Inflammatory macrophage treated with lipopolysaccharide for 4 hours (primary cell): Measurements from ENCODE around the gene AUTS2.
"Not testable (repeated sequence)": the region's sequence is repeated elsewhere in the genome, so short reads cannot be mapped to it uniquely, and the experiment has no call there.

Experiments used
- DNase-seq: peaks from one replicate; pipeline ENCODE4 v3.0.0-alpha.2; 2020

The AUTS2 gene

GRCh38 chr7:70788276-70788675 is 1190.0 kb downstream of the AUTS2 start:
- DNase-seq, result no peak

- DNase-seq, result no peak
Measured at GRCh38 chr7:70789481-70790214, 1191.4 kb downstream of the AUTS2 start.

- DNase-seq, result no peak
Measured at GRCh38 chr7:70790215-70791073, 1192.2 kb downstream of the AUTS2 start.

DNA sequence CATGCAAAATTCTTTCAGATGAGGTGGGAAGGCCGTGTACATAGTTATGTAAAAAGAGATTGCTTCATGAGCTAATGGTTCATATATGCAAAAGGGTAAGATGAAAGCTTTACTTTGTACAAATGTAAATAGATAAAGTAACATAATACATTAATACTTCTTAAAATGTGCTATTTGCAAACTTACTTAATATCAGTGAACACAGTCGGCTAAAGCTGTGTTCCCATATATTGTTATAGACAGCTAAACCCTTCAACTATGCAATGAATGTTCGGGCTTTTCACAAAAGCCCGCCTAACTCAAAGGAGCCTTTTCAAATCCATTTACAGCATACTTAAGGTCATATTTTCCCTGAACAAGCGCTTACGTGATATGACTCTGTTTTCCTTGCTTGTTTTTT is 1193.1 kb downstream of the AUTS2 start:
- no peak for DNase-seq

GRCh38 chr7:70793060-70793459 is 1194.8 kb downstream of the AUTS2 start:
- no peak for DNase-seq

DNA sequence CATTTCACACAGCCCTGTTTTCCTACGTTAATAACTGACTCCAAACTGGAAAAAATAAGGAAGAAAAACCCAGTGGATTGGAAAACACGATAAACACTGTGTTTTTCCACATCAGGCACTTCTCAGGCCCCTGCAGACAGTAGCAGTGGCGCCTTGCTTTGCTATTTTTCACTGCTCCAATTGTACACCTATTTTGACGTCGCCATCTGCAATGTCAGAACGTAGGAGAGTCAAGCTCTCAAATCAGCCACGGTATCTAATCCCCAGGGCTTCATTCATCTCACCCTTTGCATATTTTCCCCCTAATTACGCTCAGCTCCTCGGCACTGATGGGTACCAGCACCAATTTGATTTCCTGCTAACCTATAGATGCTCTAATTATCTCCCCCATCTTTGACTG is 1195.5 kb downstream of the AUTS2 start:
- DNase-seq, result no peak

GRCh38 chr7:70794962-70795361 is 1196.7 kb downstream of the AUTS2 start:
- DNase-seq, result no peak

DNA sequence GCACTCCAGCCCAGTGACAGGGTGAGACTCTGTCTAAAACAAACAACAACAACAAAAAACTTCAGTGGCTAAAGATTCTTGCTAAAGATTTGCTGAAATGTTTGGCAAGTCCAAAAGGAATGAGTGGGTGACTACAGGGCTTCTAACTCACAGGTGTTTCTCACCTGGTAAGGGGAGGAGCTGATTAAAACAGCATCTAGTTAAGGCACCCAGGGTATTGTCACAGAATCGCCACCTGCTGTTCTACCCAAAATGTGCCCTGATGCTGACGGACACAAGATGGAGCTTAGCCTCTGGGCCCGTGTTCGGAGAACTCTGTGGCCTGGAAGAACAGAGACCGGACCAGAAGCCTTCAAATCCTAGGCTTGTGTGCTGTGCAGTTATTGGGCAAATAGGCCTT is 1197.7 kb downstream of the AUTS2 start:
- DNase-seq, result no peak

- DNase-seq, result no peak
Measured at GRCh38 chr7:70797109-70797514, 1198.8 kb downstream of the AUTS2 start.

- DNase-seq, result no peak
Measured at GRCh38 chr7:70799841-70800405, 1201.6 kb downstream of the AUTS2 start.

DNA sequence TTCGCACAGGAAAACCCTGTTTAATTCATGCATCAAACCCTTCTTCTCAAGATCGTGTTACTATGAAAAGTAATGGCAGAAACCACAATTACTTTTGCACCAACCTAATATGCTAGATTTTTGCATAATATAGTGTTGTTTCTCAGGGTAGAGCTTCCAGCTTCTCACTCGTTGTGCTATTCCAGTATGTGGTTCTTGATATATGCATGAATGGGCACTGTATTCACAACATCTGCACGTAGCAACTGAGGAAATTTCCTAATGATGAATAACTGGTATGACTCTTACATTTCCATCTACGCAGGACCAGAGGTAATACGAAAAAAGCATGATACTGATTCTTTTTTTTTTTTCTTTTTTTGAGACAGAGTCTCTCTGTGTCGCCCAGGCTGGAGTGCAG is 1207.1 kb downstream of the AUTS2 start:
- DNase-seq, result no peak

- DNase-seq, result no peak
Measured at GRCh38 chr7:70807650-70808049, 1209.4 kb downstream of the AUTS2 start.

DNA sequence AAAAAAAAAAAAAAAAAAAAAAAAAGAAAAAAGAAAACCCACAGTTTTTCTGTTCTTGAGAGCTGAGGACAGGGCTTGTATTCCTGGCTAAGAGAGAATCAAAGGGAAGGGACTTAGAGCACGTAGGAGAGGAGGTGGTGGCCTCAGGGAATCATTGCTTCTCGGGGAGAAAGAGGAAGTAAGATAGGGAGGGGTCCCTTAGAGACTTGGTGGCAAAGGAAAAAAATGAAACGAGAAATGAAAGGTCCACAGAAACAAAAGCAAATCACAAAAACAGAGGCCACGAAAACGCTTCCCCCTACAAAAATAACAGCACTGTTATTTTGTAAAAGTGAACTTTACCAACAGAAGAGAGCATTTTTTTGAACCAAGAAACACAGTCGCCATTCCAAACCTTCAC is 1210.6 kb downstream of the AUTS2 start:
- no peak for DNase-seq

DNA sequence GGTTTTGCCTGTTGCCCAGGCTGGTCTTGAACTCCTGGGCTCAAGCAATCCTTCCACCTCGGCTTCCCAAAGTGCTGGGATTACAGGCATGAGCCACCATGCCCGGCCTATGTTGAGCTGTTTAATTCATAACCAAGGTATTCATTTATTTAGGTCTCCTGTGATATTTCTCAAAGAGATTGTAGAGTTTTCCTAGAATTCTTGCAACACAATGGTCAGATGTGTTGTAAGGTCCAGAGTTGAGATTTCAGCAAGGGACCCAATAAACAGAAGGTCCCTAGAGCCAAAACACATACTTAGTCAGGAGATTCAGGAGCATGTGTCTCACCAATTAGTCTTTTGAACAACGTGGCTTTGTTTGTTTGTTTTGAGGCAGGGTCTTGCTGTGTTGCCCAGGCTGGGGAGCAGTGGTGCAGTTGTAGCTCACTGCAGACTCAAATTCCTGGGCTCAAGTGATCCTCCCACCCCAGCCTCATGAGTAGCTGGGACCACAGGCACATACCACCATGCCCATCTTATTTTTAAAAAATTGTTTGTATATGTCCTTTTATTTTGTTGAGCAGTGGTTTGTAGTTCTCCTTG is 1212.4 kb downstream of the AUTS2 start:
- no peak for DNase-seq

DNA sequence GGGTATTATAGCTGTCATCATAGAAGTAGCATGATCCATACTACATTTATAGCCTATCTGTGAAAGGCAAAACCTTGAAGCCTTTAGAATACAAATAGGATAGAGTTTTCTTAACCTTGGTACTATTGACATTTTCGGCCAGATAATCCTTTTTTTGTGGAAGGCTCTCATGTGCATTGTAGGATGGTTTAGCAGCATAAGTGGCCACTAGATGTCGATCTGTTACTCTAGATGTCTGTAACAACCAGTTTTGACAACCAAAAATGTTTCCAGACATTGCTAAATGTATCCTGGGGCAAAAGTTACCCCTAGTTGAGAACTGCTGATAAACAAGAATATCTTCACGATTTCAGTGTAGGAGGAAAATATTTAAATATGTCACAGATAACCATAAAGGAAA is 1214.2 kb downstream of the AUTS2 start:
- no peak for DNase-seq

DNA sequence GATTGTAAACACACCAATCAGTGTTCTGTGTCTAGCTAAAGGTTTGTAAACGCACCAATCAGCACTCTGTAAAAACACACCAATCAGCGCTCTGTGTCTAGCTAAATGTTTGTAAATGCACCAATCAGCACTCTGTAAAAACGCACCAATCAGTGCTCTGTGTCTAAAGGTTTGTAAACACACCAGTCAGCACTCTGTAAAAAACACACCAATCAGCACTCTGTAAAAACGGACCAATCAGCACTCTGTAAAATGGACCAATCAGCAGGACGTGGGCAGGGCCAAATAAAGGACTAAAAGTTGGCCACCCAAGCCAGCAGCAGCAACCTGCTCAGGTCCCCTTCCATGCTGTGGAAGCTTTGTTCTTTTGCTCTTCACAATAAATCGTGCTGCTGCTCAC is 1224.2 kb downstream of the AUTS2 start:
- not testable (repeated sequence) for DNase-seq

- DNase-seq, result peak; percentile 38
Measured at GRCh38 chr7:70829221-70830059, 1231.2 kb downstream of the AUTS2 start.

DNA sequence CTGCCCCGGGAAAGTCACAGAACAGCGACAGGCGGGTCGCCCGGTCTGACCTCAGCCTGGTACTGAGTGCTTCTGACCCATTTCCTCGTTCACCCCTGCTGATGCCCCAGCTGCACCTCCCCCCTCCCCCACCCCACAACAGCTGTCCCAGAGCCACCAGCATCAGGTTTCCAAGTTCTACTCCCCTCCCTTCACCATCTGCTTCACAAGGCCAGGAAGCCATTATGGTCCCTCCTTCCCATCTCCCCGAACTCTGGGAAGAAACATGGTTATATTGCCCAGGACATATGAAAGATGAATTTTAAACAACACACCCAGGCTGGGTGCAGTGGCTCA is 1231.8 kb downstream of the AUTS2 start:
- DNase-seq, result no peak

- DNase-seq, result no peak
Measured at GRCh38 chr7:70830426-70830825, 1232.2 kb downstream of the AUTS2 start.

DNA sequence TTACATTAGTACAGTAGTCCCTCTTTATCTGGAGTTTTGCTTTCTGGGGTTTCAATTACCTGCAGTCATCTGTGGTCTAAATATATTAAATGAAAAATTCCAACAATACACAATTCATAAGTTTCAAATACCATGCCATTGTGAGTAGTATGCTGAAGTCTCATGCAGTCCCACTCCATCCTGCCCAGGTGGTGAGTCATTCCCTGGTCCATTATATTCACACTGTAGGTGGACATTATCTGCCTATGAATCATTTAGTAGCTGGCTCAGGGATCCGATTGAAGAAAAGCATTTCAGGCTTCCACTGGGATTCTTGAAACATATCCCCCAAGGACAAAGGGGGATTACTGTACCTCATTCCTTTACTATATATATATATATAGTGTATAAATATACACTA is 1235.5 kb downstream of the AUTS2 start:
- no peak for DNase-seq

DNA sequence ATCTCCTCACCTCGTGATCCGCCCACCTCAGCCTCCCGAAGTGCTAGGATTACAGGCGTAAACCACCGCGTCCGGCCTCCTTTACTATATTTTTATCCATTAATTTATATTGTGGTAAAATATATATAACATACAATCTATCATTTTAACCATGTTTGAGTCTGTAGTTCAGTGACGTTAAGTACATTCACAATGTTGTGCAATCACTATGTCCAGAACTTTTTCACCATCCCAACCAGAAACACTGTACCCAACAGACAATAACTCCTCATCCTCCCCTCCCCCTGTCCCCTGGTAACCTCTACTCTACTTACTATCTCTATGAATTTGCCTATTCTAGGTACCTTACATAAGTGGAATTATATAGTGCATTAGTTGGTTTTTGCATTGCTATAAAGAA is 1236.1 kb downstream of the AUTS2 start:
- DNase-seq, result no peak

- no peak for DNase-seq
Measured at GRCh38 chr7:70835658-70836057, 1237.4 kb downstream of the AUTS2 start.

GRCh38 chr7:70836279-70836678 is 1238.0 kb downstream of the AUTS2 start:
- DNase-seq, result no peak
